Measurements from ENCODE around the gene GPR42.

The GPR42 gene

DNA sequence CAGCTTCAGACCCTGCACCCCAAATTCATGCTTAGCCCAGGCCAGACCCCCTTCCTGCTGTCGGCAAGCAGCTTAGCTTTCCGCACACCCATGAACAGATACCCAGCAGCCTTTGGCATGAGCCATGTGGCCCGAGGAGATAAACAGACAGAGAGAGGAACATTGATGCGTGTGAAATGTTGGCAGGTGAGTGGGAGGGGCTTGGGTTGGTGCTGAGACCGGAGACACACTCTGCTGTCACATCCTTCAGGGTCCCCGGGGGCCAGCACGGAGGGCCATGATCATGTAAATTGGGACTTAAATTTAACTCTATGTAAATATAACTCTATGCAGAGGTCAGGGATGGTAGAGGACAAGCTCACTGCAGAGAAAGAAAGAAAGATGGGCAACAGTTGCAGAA lies 40.4 kb upstream of the GPR42 start:
- H3K4me3 ChIP-seq (ENCODE audit: low read depth, low read length), result no peak overlapping the region
- DNase-seq (ENCODE audit: low read depth), result no peak
- TF ChIP-seq, protein P1, sequence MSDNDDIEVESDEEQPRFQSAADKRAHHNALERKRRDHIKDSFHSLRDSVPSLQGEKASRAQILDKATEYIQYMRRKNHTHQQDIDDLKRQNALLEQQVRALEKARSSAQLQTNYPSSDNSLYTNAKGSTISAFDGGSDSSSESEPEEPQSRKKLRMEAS (IDR thresholded peaks at IDR 0.05; ENCODE audit: low read depth, low read length), result no peak
- TF ChIP-seq MYC (IDR thresholded peaks at IDR 0.05; ENCODE audit: low read depth, low read length) (no peak), CTCF (IDR thresholded peaks at IDR 0.05; ENCODE audit: low read depth, low read length) (no peak), POLR2A (IDR thresholded peaks at IDR 0.05; ENCODE audit: extremely low read depth, insufficient read length) (no peak)

DNA sequence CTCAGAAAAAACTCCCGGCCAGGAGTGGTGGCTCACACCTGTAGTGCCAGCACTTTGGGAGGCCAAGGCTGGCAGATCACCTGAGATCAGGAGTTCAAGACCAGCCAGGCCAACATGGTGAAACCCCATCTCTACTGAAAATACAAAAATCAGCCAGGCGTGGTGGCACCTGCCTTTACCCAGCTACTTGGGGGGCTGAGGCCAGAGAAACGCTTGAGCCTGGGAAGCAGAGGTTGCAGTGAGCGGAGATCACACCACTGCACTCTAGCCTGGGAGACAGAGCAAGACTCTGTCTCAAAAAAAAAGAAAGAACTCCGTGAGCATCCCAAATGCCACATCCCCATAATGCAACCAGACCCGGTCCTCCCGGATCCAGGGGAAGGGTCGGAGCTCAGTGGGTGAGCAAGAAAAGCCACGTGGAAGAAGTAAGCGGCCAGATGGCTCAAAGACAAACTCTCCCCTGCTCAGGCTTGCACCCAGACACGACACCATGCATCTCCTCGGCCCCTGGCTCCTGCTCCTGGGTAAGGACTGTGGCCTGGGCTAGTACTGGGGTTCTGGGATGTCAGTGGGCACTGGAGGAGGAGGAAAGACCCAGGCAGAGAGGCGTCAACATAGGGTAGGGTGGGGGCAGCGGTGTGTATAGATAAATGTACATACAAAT lies 39.2 kb upstream of the GPR42 start:
- DNase-seq (ENCODE audit: low read depth), result no peak
- H3K4me3 ChIP-seq (ENCODE audit: low read depth, low read length), result no peak overlapping the region
- TF ChIP-seq MYC (IDR thresholded peaks at IDR 0.05; ENCODE audit: low read depth, low read length), result no peak
- TF ChIP-seq, protein P1 (IDR thresholded peaks at IDR 0.05; ENCODE audit: low read depth, low read length), result no peak
- no peak for TF ChIP-seq POLR2A (IDR thresholded peaks at IDR 0.05; ENCODE audit: extremely low read depth, insufficient read length)
- no peak for TF ChIP-seq CTCF (IDR thresholded peaks at IDR 0.05; ENCODE audit: low read depth, low read length)

DNA sequence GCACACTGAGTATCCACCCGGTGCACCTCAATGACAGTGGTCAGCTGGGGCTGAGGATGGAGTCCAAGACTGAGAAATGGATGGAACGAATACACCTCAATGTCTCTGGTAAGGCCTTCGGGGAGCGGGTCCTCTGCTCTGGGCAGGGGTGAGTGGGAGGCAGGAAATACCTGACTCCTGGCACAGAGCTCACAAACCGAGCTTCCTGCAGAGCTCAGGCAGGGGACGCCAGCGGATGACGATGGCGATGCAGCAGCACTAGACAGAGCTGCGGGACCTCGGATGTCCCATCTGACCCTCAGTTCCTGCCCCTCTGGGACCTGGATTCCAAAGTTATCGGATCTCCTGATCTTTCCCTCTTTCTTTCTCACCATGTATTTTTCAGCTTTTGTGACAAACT lies 38.1 kb upstream of the GPR42 start:
- no peak for TF ChIP-seq POLR2A (IDR thresholded peaks at IDR 0.05; ENCODE audit: extremely low read depth, insufficient read length)
- TF ChIP-seq, protein P1 (IDR thresholded peaks at IDR 0.05; ENCODE audit: low read depth, low read length), result no peak
- no peak for TF ChIP-seq MYC (IDR thresholded peaks at IDR 0.05; ENCODE audit: low read depth, low read length)
- no peak for TF ChIP-seq CTCF (IDR thresholded peaks at IDR 0.05; ENCODE audit: low read depth, low read length)
- no peak overlapping the region for H3K4me3 ChIP-seq (ENCODE audit: low read depth, low read length)
- DNase-seq (ENCODE audit: low read depth), result no peak

DNA sequence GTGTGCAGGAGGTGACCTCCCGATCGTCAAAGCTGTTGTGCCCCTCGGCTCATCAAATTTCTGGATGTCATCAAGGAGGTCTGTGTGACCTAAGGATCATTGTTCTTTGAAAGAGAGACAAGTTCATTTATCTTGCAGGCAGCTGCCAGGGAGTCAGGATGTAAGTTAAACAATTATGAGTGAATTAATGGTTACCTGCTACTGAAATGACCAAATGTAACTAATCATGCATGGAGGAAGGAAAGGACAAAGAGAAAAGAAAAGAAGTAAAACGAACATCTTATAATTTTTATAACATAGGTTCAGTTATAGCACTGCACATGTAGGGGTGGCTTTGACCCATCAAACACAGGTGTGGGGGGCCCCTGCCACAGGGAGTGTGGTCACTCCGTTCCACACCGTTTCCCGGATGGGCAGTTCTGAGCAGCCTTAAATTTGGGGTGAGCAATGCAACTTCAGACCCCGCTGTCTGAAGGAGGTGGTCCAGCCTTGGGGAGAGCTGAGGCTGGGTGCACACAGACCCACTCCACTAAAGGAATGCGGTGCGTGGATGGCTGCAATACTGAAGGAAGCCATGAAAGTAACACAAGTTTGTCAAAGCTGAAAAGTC lies 36.6 kb upstream of the GPR42 start:
- no peak for DNase-seq (ENCODE audit: low read depth)
- TF ChIP-seq POLR2A (IDR thresholded peaks at IDR 0.05; ENCODE audit: extremely low read depth, insufficient read length), result no peak
- H3K4me3 ChIP-seq (ENCODE audit: low read depth, low read length), result no peak overlapping the region

GRCh38 chr19:35336166-35336955 lies 34.5 kb upstream of the GPR42 start:
- no peak overlapping the region for H3K4me3 ChIP-seq (ENCODE audit: low read depth, low read length)
- TF ChIP-seq CTCF (IDR thresholded peaks at IDR 0.05; ENCODE audit: low read depth, low read length) (no peak), POLR2A (IDR thresholded peaks at IDR 0.05; ENCODE audit: extremely low read depth, insufficient read length) (no peak), MYC (IDR thresholded peaks at IDR 0.05; ENCODE audit: low read depth, low read length) (no peak)
- TF ChIP-seq, protein P1 (IDR thresholded peaks at IDR 0.05; ENCODE audit: low read depth, low read length), result no peak
- DNase-seq (ENCODE audit: low read depth), result no peak
